Activated T-helper 2 cell treated with anti-CD3 and anti-CD28 coated beads, Interferon-gamma antibody, Interleukin-2, Interleukin-4, amounts not matched to agents 10 μg/mL and 5 μg/mL and 100 μg/mL, durations not matched to agents 14 hours and 24 hours and 36 hours (primary cell): Measurements from ENCODE around the gene SND1. TPM values are rescaled to one million over a fixed set of nuclear protein-coding genes. Genes with fewer than 3 reads are reported as not detected.
A peak's percentile ranks its signal among the peaks of the same experiment; 100 is the strongest.

Experiments
- DNase-seq: peaks from one replicate; pipeline ENCODE4 v3.0.0; 2021; ENCODE audit warnings: low spot score
- H3K27ac Mint-ChIP-seq: one replicate; pipeline ENCODE4 v1.8.0; 2021; ENCODE audit warnings: mixed read lengths
- H3K27me3 Mint-ChIP-seq: one replicate; pipeline ENCODE4 v1.8.0; 2021; ENCODE audit warnings: low read depth, mixed read lengths
- H3K36me3 Mint-ChIP-seq: one replicate; pipeline ENCODE4 v1.8.0; 2021; ENCODE audit warnings: low read depth, mixed read lengths
- H3K4me1 Mint-ChIP-seq: one replicate; pipeline ENCODE4 v1.8.0; 2021; ENCODE audit warnings: low read depth, mixed read lengths
- H3K4me3 Mint-ChIP-seq: one replicate; pipeline ENCODE4 v1.8.0; 2021; ENCODE audit warnings: low read depth, mild to moderate bottlenecking, moderate library complexity, mixed read lengths
- H3K9me3 Mint-ChIP-seq: one replicate; pipeline ENCODE4 v1.8.0; 2021; ENCODE audit warnings: mixed read lengths
- intact Hi-C: fragments of 100-400 bp; cut with micrococcal nuclease; formaldehyde crosslinking; loops from one replicate; pipeline ENCODE4 v1.15.1; 2023
- total RNA-seq: library from RNA; stranded (reverse); gene quantifications from 2 replicates; pipeline ENCODE4 v1.2.3, GENCODE V29; 2022

The SND1 gene
- total RNA-seq, 1 donor from 2014 or later = 311 TPM

DNA sequence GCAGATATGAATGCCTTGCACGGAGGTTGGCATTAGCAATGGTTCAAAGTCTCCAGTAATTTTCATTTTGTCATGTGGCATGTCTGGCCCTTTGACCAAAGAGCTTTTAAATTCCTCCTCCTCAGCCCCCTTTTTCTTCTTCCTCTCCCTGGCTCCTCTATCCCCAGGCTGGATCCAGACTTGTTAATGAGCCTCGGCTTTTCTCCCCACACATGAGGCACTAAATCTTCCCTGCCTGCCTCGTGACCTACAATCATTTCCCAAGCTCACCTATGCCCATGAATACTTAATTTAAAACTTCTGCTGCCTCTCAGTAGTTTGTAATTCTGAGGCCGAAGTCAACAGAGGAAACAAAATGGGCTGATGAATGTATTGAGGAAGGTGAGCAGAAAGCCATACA is 402.5 kb downstream of the SND1 start:
- Mint-ChIP-seq H3K27ac (no peak overlapping the region), H3K4me3 (no peak overlapping the region), H3K9me3 (no peaks in the 10 kb centered on the region), H3K4me1 (peaks cover 35% of the 10 kb centered on the region), H3K36me3 (peaks cover 2% of the 10 kb centered on the region), H3K27me3 (no peaks in the 10 kb centered on the region)
- no peak for DNase-seq
- intact Hi-C loops = no loop called here

DNA sequence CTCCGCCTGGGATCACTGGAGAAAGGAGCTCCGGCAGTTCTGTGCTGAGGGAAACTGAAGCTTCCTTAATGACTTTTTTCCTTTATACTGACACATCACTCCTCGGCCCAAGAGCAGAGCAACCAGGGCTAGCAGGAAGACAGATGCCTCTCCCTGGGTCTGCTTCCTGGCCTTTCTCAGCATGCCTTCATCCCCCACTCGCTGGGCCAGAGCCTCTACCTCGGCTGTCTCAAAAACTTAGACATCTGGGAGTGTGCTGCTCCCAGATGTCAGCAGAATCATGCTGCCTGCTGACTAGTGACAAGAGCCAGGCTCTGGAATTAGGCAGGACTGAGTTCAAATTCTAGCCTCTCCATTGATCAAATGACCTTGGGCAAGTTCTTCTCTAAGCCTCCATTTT is 403.6 kb downstream of the SND1 start:
- no peak for DNase-seq
- H3K36me3 Mint-ChIP-seq = peaks cover 2% of the 10 kb centered on the region
- intact Hi-C loops = no loop called here
- no peak overlapping the region for H3K4me3 Mint-ChIP-seq
- no peaks in the 10 kb centered on the region for H3K27me3 Mint-ChIP-seq
- H3K27ac Mint-ChIP-seq = no peak overlapping the region
- H3K9me3 Mint-ChIP-seq = no peaks in the 10 kb centered on the region
- peaks cover 36% of the 10 kb centered on the region for H3K4me1 Mint-ChIP-seq

DNA sequence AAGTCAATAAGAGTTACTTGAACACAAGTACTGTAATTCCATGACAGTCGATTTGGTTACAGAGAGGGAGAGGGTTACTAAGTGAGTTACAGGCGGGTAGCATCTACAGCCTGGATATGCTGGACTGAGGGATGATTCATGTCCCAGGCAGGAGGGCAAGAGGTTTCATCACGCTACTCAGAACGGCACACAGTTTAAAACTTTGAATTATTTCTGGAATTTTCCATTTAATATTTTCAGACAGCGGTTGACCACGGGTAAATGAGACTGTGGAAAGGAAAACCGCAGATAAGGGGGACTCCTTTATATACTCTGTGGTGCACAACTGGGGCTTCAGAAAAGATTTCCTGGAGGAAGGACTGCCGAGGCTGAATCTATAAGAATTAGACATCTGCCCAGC is 404.9 kb downstream of the SND1 start:
- intact Hi-C loops = no loop called here
- no peak for DNase-seq
- Mint-ChIP-seq H3K27ac (no peak overlapping the region), H3K4me3 (no peak overlapping the region), H3K36me3 (peaks cover 2% of the 10 kb centered on the region), H3K4me1 (peaks cover 36% of the 10 kb centered on the region), H3K27me3 (no peaks in the 10 kb centered on the region), H3K9me3 (no peaks in the 10 kb centered on the region)

DNA sequence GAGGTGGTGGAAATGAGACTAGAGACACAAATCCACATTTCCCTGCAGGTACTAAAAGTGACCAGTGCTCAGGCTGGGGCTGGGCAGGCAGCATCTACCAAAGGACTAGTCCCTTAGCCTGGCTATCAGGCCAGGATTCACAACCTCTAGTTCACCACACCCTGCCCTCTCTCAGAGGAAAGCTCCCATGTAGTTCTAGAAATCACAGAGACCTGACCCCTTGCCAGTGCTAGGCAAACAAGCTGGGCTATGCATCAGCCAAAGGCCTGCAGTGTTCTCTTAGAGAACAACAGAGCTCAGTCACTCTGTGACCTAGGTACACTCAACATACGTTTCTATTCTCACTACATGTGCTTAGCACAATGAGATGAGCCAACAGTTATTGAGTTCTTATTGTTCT is 405.9 kb downstream of the SND1 start:
- Mint-ChIP-seq H3K36me3 (peaks cover 2% of the 10 kb centered on the region), H3K9me3 (no peaks in the 10 kb centered on the region), H3K27me3 (no peaks in the 10 kb centered on the region), H3K27ac (no peak overlapping the region), H3K4me3 (no peak overlapping the region), H3K4me1 (peaks cover 31% of the 10 kb centered on the region)
- DNase-seq = no peak
- intact Hi-C loops = no loop called here

DNA sequence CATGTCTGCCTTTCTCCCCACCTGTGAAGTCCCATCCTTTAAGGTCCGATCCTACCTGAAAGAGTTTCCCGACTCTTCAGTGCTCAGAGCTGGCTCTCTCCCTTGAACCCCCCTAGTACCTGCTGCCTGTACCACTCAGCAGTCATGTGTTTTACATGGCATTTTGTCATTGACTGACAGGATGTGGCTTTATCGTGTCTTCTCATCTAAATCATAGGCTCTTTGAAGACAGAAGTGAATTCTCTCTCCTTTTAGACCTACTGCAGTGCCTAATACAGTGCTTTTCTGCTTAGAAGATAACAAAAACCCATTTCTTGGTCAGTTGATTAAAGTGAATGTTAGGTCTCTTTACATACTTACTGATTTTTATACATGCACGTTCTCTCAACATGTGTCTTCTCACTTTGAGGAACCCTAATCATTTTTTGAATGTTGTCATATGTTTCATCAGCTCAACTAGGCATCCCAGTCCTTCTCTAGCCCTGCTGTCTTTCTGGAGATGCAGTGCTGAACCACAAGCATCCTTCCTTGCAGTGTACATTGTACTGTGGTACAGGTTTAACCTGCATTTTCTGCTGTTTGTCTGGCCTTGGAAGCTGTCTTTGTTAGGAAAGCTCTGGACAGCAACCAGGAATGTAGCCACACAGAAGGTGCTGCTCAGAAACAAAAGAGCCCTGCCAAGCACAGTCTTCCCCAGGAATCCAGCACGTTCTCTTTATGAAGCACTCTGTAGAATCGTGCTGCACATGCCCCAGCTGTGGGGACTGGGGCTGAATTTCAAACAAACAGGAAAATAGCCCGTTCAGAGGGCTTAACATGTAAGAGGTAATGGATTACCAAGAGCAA is 407.4 kb downstream of the SND1 start:
- H3K27ac Mint-ChIP-seq = peak overlapping the region; percentile 3
- peaks cover 2% of the 10 kb centered on the region for H3K36me3 Mint-ChIP-seq
- no peaks in the 10 kb centered on the region for H3K27me3 Mint-ChIP-seq
- intact Hi-C loops = no loop called here
- peaks cover 34% of the 10 kb centered on the region for H3K4me1 Mint-ChIP-seq
- no peaks in the 10 kb centered on the region for H3K9me3 Mint-ChIP-seq
- no peak overlapping the region for H3K4me3 Mint-ChIP-seq
- DNase-seq = no peak

GRCh38 chr7:128060018-128060417 is 408.0 kb downstream of the SND1 start:
- intact Hi-C loops = no loop called here
- Mint-ChIP-seq H3K4me3 (no peak overlapping the region), H3K27me3 (no peaks in the 10 kb centered on the region), H3K27ac (no peak overlapping the region), H3K36me3 (peaks cover 2% of the 10 kb centered on the region), H3K9me3 (no peaks in the 10 kb centered on the region), H3K4me1 (peaks cover 35% of the 10 kb centered on the region)
- no peak for DNase-seq

DNA sequence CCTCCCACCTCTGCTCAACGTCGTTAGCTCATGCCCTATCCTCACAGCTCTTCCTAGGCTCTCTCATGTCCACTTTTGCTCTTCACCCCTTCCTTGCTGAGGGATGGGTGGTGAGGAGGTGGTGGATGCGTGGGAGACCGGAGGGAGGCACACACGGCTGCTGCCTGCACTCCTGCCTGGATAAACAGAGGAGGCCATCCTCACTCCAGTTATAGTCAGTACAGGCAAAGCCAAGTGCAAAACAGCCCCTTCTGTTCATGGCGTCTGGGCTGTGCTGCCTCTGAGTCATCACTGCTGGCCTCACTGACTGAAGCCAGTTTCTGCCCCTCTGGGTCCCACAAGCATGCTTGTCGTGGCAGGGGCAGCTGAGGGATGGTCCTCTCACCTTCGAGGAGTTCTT is 411.1 kb downstream of the SND1 start:
- H3K4me3 Mint-ChIP-seq = no peak overlapping the region
- H3K27me3 Mint-ChIP-seq = no peaks in the 10 kb centered on the region
- no peaks in the 10 kb centered on the region for H3K9me3 Mint-ChIP-seq
- peaks cover 27% of the 10 kb centered on the region for H3K4me1 Mint-ChIP-seq
- DNase-seq = no peak
- intact Hi-C loops = no loop called here
- no peak overlapping the region for H3K27ac Mint-ChIP-seq
- H3K36me3 Mint-ChIP-seq = no peaks in the 10 kb centered on the region

GRCh38 chr7:128065872-128066271 is 413.9 kb downstream of the SND1 start:
- no peaks in the 10 kb centered on the region for H3K27me3 Mint-ChIP-seq
- no peak overlapping the region for H3K27ac Mint-ChIP-seq
- no peaks in the 10 kb centered on the region for H3K36me3 Mint-ChIP-seq
- H3K4me1 Mint-ChIP-seq = peaks cover 8% of the 10 kb centered on the region
- H3K4me3 Mint-ChIP-seq = no peak overlapping the region
- DNase-seq = no peak
- H3K9me3 Mint-ChIP-seq = no peaks in the 10 kb centered on the region
- intact Hi-C loops = no loop called here

GRCh38 chr7:128066395-128066794 is 414.4 kb downstream of the SND1 start:
- H3K27me3 Mint-ChIP-seq = no peaks in the 10 kb centered on the region
- H3K4me3 Mint-ChIP-seq = no peak overlapping the region
- no peaks in the 10 kb centered on the region for H3K36me3 Mint-ChIP-seq
- H3K27ac Mint-ChIP-seq = no peak overlapping the region
- intact Hi-C loops = no loop called here
- H3K4me1 Mint-ChIP-seq = peaks cover 10% of the 10 kb centered on the region
- DNase-seq = no peak
- no peaks in the 10 kb centered on the region for H3K9me3 Mint-ChIP-seq

DNA sequence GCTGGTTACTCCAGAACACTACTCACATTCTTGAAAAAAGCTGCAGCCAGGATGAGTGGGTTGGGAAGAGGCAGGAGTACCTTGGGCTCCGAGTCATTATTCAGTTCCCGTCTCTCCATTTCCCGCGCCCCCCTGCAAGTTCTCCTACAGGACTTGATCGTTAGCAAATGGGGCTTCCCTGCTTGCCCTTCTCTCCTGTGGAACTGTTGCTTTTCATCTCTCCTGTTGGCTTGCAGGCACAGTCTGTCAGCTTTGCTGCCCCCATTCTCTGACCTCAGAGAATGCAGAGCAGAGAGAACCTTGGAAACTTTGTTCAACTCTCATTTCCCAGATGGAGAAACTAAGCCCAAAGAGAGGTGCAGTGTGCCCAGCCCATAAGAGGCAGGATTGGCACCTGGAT is 414.9 kb downstream of the SND1 start:
- DNase-seq = no peak
- intact Hi-C loops = no loop called here
- Mint-ChIP-seq H3K4me3 (no peak overlapping the region), H3K27me3 (no peaks in the 10 kb centered on the region), H3K27ac (no peak overlapping the region), H3K9me3 (no peaks in the 10 kb centered on the region), H3K4me1 (peaks cover 11% of the 10 kb centered on the region), H3K36me3 (no peaks in the 10 kb centered on the region)

DNA sequence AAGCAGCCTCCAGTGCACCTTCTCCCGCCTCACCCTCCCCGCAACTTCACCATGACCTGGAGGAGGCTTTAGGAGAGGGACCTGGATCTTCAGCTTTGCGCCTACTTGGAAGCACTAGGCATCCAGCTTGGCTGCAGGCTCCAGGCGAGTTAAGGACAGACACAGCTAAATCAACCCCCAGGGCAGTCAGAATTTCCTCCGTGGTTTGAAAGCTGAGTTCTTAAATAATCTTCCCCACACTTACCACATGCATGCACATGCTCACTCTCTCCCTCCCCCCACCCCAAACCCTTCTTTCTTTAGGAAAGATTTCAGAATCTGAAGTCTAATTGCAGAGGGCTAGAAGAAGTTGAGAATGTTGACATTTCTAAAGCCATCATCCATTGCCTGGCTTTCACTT is 416.0 kb downstream of the SND1 start:
- Mint-ChIP-seq H3K9me3 (no peaks in the 10 kb centered on the region), H3K36me3 (no peaks in the 10 kb centered on the region), H3K4me3 (no peak overlapping the region), H3K27ac (no peak overlapping the region), H3K27me3 (no peaks in the 10 kb centered on the region), H3K4me1 (peaks cover 11% of the 10 kb centered on the region)
- no peak for DNase-seq
- intact Hi-C loops = no loop called here

GRCh38 chr7:128068785-128069184 is 416.8 kb downstream of the SND1 start:
- Mint-ChIP-seq H3K9me3 (no peaks in the 10 kb centered on the region), H3K36me3 (no peaks in the 10 kb centered on the region), H3K4me1 (peaks cover 11% of the 10 kb centered on the region), H3K27ac (no peak overlapping the region), H3K27me3 (no peaks in the 10 kb centered on the region), H3K4me3 (no peak overlapping the region)
- intact Hi-C loops = no loop called here
- DNase-seq = no peak

- H3K4me3 Mint-ChIP-seq = no peak overlapping the region
- intact Hi-C loops = no loop called here
These were observed 417.7 kb downstream of the SND1 start for GRCh38 chr7:128069373-128070364.

More at GRCh38 chr7:128069373-128070364, 417.7 kb downstream of the SND1 start:
- H3K4me1 Mint-ChIP-seq = peaks cover 7% of the 10 kb centered on the region
- H3K27ac Mint-ChIP-seq = no peak overlapping the region
- no peaks in the 10 kb centered on the region for H3K27me3 Mint-ChIP-seq
- H3K9me3 Mint-ChIP-seq = no peaks in the 10 kb centered on the region
- no peak for DNase-seq
- no peaks in the 10 kb centered on the region for H3K36me3 Mint-ChIP-seq
